Measurements from ENCODE around the gene WFDC13. TPM values are rescaled to one million over a fixed set of nuclear protein-coding genes. Genes with fewer than 3 reads are reported as not detected.

WFDC13 gene
- total RNA-seq, 1 experiment from 2014 or later = not detected

GRCh38 chr20:45745015-45745414, 43.2 kb downstream of the WFDC13 start:
- Mint-ChIP-seq H3K4me1 (no peaks in the 10 kb centered on the region), H3K9me3 (no peaks in the 10 kb centered on the region; a peak in 2 of 5 replicates), H3K27ac (no peak overlapping the region), H3K36me3 (ENCODE audit: insufficient read depth in 1 of 3, low read depth in 3 of 3) (no peaks in the 10 kb centered on the region; a peak in 1 of 7 replicates), H3K4me3 (no peak overlapping the region), H3K27me3 (ENCODE audit: low read depth) (no peaks in the 10 kb centered on the region)
- Histone ChIP-seq H3K4me1 (ENCODE audit: insufficient read depth, low read length) (no peaks in the 10 kb centered on the region), H3K18ac (ENCODE audit: insufficient read length, low read depth, low read length) (no peak overlapping the region), H2BK20ac (ENCODE audit: low read depth, low read length, poor library complexity, severe bottlenecking) (no peak overlapping the region), H4K5ac (ENCODE audit: insufficient read length, low read depth, low read length) (no peak overlapping the region), H2AK5ac (ENCODE audit: insufficient read length, low read length) (no peak overlapping the region), H3K23me2 (ENCODE audit: insufficient read length, low read depth, low read length, poor library complexity, severe bottlenecking) (no peaks in the 10 kb centered on the region), H3K4me2 (ENCODE audit: insufficient read depth, insufficient read length, low read length) (no peak overlapping the region), H3T11ph (ENCODE audit: low read length) (no peak overlapping the region), H4K91ac (ENCODE audit: insufficient read length, low read depth, low read length) (no peak overlapping the region), H3K79me1 (ENCODE audit: insufficient read depth, low read depth, low read length, poor library complexity, severe bottlenecking) (no peaks in the 10 kb centered on the region), H4K20me1 (ENCODE audit: control insufficient read depth, insufficient read depth, insufficient read length) (no peaks in the 10 kb centered on the region), H2BK5ac (ENCODE audit: insufficient read length, low read length) (no peak overlapping the region), H3K9ac (ENCODE audit: extremely low read depth, insufficient read length, low read length) (no peak overlapping the region), H3K27ac (ENCODE audit: insufficient read length, low read depth, low read length) (no peak overlapping the region), H3K9me3 (ENCODE audit: control insufficient read depth, low read depth, low read length) (no peaks in the 10 kb centered on the region), H4K8ac (replicated peaks; ENCODE audit: insufficient read length, low read depth, low read length) (no peak overlapping the region), H3K79me2 (ENCODE audit: insufficient read depth, low read length) (no peaks in the 10 kb centered on the region), H2BK120ac (ENCODE audit: low read depth, low read length, poor library complexity, severe bottlenecking) (no peak overlapping the region), H2BK12ac (ENCODE audit: insufficient read length, low read depth, low read length) (no peak overlapping the region), H3K4ac (ENCODE audit: low read depth, low read length) (no peak overlapping the region), H3K56ac (ENCODE audit: insufficient read length, low read depth, low read length) (no peak overlapping the region), H3K14ac (ENCODE audit: insufficient read depth, low read length) (no peak overlapping the region), H3K23ac (ENCODE audit: insufficient read length, low read depth, low read length) (no peak overlapping the region), H2BK15ac (ENCODE audit: low read depth, low read length) (no peak overlapping the region), H2AFZ (ENCODE audit: low read length) (no peak overlapping the region), H3K27me3 (ENCODE audit: insufficient read depth, low read length) (no peaks in the 10 kb centered on the region)
- DNase-seq = no peak
- TF ChIP-seq CTCF (conservative IDR thresholded peaks at IDR 0.05) = no peak

Data from H9 (cell line).